ENCODE results near the gene PCNX3.
"Not testable (repeated sequence)": the region's sequence is repeated elsewhere in the genome, so short reads cannot be mapped to it uniquely, and the experiment has no call there.

Gene PCNX3

GRCh38 chr11:65672982-65673381 is 57.4 kb downstream of the PCNX3 start:
- TF ChIP-seq CTCF (IDR thresholded peaks at IDR 0.05) (no peak), ZFX (IDR thresholded peaks at IDR 0.05; ENCODE audit: borderline replicate concordance) (no peak)
- H3K27ac ChIP-seq = no peak overlapping the region

- H3K27ac ChIP-seq = no peak overlapping the region
- TF ChIP-seq CTCF (IDR thresholded peaks at IDR 0.05) (no peak), ZFX (IDR thresholded peaks at IDR 0.05; ENCODE audit: borderline replicate concordance) (no peak)
Observed at GRCh38 chr11:65680192-65680743, 64.7 kb downstream of the PCNX3 start.

- not testable (repeated sequence) for H3K27ac ChIP-seq
Observed at GRCh38 chr11:65683480-65683879, 67.9 kb downstream of the PCNX3 start.

GRCh38 chr11:65685981-65686380 is 70.4 kb downstream of the PCNX3 start:
- TF ChIP-seq ZFX (IDR thresholded peaks at IDR 0.05; ENCODE audit: borderline replicate concordance) = no peak
- TF ChIP-seq CTCF (IDR thresholded peaks at IDR 0.05) = no peak

More at GRCh38 chr11:65685981-65686380, 70.4 kb downstream of the PCNX3 start:
- H3K27ac ChIP-seq = no peak overlapping the region

Data from 22Rv1 (cell line).